A673 (cell line): ENCODE results near the gene PHYH.

Source experiments
- CTCF ChIP-seq: fragments of 300-800, 200-600 bp; sonication (generic); conservative IDR thresholded peaks from 2 replicates; pipeline ENCODE4 v1.5.1; 2017; ENCODE audit warnings: low read depth, mild to moderate bottlenecking, antibody characterized with exemption, low read length, moderate library complexity, mixed read lengths
- EZH2 ChIP-seq: fragments of 200-600 bp; sonication (generic); IDR thresholded peaks from 2 replicates; pipeline ENCODE4 v1.6.1; 2017; ENCODE audit warnings: borderline replicate concordance, low read depth, mild to moderate bottlenecking, mixed read lengths, antibody characterized with exemption, low read length; ENCODE audit not compliant: poor library complexity, severe bottlenecking

- TF ChIP-seq CTCF (no peak), EZH2 (no peak)
Observed at GRCh38 chr10:13340626-13341376, 40.9 kb upstream of the PHYH start.
